ENCODE measurements around the gene DCK.
"Not testable (repeated sequence)": the region's sequence is repeated elsewhere in the genome, so short reads cannot be mapped to it uniquely, and the experiment has no call there.

DCK gene

DNA sequence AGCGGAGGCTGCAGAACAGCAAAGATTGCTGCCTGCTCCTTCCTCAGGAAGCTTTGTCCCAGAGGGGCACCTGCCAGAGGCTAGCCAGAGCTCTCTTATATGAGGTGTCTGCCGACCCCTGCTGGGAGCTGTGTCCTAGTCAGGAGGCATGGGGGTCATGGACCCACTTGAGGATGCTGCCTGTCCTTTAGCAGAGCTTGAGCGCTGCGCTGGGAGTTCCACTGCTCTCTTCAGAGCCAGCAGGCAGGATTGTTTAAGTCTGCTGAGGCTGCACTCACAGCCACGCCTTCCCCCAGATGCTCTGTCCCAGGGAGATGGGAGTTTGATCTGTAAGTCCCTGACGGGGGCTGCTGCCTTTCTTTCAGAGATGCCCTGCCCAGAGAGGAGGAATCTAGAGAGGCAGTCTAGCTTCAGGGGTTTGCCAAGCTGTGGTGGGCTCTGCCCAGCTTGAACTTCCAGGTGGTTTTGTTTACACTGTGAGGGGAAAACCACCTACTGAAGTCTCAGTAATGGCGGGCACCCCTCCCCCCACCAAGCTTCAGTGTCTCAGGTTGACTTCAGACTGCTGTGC lies 10.9 kb downstream of the DCK start:
- DNase-seq = peak; percentile 5

DNA sequence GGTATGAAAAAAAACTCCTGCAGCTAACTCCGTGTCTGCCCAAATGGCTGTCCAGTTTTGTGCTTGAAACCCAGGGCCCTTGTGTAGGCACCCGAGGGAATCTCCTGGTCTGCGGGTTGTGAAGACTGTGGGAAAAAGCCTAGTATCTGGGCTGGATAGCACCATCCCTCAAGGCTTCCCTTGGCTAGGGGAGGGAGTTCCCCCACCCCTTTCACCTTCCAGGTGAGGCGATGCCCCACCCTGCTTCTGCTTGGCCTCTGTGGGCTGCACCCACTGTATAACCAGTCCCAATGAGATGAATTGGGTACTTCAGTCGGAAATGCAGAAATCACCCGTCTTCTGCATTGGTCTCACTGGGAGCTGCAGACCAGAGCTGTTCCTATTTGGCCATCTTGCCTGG lies 11.6 kb downstream of the DCK start:
- DNase-seq = not testable (repeated sequence)

DNA sequence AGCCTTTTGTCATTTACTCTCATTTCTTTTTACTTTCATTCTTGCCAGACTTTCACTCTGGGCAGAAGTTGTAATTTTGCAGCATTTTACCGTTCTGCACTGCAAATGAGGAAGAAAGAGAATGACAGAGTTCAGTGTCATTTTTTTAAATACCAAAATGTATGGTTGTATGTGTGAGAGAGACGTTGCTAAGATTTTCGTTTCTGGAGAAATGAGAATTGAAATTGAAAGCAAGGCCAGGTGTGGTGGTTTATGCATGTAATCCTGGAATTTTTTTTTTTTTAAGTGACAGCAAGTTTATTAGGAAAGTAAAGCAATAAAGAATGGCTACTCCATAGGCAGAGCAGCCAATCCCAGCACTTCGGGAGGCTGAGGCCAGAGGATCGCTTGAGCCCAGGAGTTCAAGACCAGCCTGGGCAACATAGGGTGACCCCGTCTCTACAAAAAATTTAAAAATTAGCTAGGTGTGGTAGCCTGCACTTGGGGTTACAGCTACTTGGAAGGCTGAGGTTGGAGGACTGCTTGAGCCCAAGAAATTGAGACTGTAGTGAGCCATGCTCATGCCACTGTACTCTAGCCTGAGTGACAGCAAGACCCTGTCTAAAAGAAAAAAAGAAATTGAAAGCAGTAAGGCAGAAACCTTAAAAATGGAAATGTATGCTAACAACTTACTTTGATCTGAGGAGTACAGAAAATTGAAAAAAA lies 12.9 kb downstream of the DCK start:
- no peak for DNase-seq

DNA sequence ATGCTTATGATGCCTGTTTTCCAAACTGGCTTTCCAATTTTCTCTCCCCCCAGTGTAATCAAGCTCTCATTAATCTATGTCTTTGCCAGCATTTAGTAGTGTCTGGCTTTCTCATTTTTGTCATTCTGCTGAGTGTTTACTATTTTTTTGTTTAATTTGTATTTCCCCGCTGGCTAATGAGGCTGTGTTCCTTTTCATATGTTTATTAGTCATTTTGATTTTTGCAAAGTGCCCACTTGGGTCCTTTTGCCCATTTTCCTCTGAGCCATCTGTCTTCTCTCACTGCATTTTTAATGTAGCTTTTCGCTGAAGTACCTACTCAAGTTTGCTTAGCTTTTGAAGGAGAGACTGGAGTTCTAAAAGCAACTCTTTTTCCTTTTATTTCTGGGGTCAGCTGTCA lies 14.7 kb downstream of the DCK start:
- no peak for DNase-seq

DNA sequence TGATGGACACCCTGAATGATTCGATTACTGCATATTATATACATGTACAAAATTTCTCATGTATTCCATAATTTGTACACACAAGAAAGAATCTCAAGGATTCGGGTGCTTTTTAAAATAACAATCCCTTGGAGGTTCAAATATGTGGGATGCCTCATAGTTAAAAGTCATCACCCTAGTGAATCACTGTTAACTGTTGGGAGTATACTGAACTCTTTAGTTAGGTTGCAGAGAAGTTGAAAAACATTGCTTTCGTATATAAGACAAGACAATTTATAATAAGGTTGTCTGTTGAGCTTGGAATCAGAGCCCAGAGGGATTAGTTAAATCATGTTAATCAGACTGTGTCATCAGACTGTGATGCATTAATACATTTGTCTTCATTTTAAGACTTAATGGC lies 15.6 kb downstream of the DCK start:
- DNase-seq = no peak

DNA sequence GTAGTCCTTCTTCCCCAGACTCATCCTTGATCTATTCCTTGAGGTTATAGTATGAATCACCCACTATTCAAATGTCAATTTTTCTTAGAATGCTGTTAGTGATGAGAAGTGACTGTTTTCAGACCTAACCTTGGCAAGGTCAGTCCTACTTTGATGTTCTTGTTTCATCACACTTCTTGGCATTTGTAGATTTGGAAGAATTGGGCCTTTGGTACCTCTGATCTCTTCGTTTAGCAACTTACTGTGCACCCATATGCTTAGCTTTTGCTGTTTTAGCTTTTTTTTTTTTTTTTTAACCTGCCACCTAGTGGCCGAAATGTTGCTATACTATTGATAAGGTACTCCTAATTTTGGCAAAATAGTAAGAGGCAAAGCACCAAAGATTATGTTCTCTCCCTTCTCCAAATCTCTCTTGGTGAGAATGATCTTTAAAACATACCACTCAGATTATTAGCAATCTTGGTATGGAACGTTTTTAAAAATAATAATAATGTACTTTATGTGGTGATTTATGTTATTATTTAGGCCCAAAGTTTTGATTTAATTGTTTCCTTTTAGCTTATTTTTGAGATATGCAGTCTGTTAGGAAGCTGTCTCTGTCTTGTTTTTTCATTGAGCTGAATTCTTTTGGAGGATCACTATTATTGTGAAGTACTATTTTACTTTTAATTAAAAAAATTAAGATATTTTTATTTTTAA lies 16.6 kb downstream of the DCK start:
- DNase-seq = peak; percentile 44

DNA sequence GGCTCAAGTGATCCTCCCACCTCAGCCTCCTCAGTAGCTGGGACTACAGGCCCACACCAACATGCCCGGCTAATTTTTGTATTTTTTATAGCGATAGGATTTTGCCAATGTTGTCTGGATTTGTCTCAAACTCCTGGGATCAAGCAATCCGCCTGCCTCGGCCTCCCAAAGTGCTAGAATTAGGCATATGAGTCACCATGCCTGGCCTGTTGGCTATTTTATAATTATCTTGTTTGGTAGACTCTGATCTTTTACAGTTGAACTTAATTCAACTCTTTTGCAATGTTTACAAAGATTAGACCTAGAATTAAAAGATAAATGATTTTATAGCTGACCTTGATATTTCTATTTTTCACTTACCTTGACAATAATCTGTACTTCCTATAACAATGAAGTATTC lies 18.0 kb downstream of the DCK start:
- DNase-seq = no peak

DNA sequence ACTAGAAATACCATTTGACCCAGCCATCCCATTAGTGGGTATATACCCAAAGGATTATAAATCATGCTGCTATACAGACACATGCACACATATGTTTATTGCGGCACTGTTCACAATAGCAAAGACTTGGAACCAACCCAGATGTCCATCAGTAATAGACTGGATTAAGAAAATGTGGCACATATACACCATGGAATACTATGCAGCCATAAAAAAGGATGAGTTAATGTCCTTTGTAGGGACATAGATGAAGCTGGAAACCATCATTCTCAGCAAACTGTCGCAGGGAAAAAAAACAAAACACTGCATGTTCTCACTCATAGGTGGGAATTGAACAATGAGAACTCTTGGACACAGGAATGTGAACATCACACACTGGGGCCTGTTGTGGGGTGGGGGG lies 23.9 kb downstream of the DCK start:
- DNase-seq = not testable (repeated sequence)

DNA sequence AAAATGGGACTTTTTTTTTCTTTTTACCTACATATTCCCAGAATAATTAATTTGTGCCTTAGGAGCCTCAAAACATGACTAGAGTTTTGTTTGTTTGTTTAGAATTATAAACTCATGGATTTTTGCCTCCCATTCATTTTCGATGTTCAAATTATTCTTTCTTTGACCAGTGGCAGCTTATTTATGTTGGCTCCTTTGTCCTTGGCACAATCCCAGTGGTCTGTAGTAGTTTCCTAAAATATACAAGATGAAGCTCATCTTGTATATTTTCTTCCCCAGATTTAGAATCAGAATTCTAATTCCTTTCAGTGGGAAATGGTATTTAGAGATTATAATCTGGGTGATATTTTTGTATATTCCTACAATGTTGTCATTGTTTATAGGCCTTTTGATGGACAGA lies 27.2 kb downstream of the DCK start:
- DNase-seq = no peak

DNA sequence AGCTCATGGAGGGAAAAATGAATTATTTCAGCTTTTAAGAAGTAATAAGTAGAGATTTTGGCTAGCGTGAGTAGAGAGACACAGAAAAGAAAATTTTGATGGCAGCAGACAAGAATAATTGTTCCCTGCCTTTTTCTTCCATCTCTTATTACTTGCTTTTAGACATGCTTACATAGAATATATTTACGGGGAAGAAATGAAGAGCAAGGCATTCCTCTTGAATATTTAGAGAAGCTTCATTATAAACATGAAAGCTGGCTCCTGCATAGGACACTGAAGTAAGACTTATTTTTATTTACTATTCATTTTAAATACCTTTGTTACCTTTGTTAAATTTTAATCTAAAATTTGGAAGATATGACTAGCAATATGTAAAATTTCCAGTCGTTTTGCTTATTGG lies 32.2 kb downstream of the DCK start:
- no peak for DNase-seq

DNA sequence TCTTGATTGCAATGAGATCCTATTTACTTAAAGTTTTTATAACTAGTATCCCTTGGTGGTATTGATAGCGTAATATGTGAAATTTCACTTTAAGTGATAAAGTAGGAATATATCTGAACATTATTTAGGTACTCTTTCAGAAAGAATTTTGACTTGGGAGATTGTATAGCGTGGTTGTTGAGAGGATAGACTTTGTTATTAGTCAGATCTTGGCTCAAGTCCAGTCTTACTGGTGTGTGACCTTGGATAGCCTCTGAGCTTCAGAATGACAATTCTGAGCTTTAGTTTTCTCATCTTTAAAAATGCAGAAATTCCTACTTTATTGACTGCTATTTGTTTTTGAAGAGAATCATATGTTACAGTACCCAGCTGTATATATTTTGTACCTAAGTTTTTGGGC lies 32.6 kb downstream of the DCK start:
- no peak for DNase-seq

DNA sequence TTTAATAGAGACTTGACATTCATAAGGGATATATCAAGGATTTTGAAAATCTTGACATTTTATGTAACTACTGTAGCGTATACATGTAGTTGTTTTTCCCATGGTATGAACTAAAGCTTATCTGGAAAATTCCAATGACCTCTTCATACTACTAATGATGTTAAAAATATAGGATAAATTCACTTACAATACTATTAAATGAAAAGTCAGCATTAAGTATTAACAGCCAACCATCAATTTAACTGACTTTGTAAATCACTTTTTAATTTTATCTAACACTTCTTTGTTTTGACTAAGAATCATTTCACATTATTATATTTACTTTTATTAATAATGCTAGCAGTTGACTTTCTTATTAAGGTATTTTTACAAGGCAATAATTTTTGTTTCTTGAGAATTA lies 34.2 kb downstream of the DCK start:
- DNase-seq = no peak

DNA sequence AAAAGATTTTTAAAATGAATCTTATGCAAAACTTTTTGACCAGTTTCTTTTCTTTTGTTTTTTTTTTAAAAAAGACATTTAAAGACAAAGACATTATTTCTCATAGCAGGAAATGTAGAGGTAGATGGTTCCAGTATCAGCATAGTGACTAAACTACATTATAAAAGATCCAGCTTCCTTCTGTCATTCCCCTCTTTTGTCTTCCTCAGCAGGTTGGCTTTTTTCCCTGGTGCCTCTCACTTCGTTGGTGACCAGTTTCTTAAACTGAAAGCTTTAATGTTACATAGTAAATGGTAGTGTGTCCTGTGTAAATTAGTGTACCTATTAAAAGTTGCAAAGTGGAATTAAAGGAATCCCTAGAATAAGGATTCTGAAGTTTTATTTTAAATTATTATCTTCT lies 36.1 kb downstream of the DCK start:
- DNase-seq = no peak

DNA sequence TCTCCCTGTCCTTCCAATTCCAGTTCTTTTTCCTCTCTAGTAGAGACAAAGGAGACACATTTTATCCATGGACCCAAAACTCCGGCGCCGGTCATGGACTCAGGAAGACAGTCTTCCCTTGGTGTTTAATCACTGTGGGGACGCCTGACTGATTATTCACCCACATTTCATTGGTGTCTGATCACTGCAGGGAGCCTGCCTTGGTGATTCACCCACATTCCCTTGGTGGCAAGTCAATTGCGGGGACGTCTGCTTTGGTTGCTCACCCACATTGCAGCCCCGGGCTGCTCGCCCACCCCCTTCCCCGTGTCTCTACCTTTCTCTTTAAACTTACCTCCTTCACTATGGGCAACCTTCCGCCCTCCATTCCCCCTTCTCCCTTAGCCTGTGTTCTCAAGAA lies 38.7 kb downstream of the DCK start:
- not testable (repeated sequence) for DNase-seq

DNA sequence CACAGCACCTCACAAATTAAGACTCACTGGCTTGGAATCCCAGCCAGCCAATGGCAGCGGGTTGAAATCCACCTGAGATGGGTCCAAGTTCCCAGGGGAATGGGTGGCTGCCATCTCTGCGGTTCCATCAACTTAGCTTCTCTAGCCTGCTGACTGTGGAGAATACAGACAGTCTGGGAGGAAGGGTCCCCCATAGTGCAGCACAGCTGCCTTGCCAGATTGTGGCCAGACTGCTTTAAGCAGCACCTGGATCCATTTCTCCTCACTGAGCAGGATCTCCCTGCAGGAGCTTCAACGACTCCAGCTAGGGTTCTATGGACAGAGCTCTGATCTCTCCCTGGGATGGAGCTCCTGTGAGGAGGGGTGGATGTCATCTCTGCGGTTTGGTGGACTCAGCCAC lies 51.8 kb downstream of the DCK start:
- no peak for DNase-seq

DNA sequence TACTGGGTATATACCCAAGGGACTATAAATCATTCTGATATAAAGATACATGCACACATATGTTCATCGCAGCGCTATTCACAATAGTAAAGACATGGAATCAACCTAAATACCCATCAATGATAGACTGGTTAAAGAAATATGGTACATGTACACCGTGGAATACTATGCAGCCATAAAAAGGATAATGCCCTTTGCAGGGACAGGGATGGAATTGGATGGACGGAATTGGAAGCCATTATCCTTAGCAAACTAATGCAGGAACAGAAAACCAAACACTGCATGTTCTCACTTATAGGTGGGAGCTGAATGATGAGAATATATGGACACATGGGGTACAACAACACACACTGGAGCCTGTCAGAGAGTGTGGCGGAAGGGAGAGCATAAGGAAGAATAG lies 55.9 kb downstream of the DCK start:
- no peak for DNase-seq

DNA sequence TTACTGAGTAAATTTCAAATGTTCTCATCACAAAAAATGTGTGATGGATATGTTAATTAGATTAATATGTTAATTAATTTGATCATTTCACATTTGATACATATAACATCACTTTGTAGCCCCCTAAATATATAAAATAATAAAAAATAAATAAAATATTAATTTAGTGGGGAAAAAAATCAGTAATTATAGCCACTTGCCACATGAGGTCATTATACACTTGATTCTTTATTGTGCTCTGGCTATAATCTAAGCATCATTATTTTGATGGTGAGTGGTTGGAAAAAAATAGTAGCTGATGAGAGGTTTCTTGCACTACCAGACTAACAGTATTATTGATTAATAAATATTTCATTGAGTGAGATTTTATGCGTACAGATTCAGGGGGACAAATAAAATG lies 57.4 kb downstream of the DCK start:
- DNase-seq = no peak

DNA sequence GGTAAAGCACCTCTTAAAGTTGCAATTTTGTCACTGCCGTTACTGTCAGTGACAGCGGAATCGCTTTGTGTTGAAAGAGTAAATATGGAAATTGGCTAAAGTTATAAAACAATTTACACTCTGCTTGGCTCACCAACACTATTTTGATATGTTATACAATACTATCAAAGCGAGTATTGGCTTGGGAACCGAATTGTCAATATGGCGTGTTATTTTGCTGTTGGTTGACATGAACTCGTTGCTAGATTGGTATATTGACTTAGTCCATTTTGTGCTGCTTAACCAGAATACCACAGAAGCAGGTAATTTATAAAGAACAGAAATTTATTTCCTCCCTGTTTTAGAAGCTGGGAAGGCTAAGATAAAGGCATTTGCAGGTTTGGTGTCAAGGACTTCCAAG lies 58.6 kb downstream of the DCK start:
- no peak for DNase-seq

DNA sequence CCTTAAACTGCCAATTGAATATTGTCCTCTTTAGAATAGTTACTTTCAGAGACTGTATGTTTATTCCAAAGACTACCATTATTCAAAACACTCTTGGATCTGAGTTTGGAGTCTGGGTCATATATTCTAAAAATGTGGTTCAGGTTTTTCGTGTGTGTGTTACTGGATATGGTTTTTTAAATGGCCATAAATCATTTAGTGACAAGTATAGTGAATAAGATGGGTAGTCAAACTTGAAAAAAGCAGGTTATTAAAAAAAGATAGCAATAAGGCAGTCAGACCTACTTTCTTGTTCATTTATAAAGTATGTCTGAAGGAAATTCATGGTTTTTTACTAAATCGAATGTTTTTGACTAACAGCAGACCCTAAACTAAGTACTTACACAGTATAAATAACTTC lies 59.3 kb downstream of the DCK start:
- DNase-seq = no peak

DNA sequence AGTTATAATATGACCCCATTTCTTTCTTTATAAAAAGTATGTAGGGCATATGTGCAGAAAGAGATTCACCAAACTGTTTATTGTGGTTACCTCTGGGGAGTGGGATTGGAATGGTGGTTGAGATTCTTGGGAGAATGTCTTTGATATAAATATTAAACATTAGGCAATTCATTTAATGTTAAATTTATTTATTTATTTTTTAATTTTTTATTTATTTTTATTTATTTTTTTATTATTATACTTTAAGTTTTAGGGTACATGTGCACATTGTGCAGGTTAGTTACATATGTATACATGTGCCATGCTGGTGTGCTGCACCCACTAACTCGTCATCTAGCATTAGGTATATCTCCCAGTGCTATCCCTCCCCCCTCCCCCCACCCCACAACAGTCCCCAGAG lies 60.2 kb downstream of the DCK start:
- not testable (repeated sequence) for DNase-seq

DNA sequence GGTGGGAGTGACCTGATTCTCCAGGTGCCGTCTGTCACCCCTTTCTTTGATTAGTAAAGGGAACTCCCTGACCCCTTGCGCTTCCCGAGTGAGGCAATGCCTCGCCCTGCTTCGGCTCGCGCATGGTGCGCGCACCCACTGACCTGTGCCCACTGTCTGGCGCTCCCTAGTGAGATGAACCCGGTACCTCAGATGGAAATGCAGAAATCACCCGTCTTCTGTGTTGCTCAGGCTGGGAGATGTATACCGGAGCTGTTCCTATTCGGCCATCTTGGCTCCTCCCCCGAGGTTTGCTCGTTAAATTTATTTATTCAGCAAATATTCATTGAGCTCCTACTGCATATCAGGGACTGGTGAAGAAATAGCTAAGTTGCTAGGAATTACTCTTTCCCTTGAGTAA lies 66.1 kb downstream of the DCK start:
- DNase-seq = peak; percentile 65

DNA sequence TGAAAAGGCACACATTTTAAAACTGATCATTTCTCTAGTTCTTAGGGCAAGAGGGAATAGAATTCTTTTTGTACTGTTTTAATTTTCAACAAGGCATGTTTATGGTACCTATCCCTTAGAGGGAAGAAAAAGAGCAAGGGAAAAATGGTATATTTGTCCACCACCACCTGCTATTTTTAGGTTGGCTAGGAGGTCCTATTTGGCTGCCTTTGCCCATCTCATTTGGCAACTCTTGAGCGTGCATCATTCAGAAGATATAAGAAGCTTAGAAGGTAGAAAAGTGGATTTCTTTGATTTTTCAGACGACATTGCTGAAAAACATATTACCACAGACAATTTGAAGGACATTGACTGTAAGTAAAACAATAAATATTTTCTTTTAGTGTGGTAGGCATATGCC lies 69.0 kb downstream of the DCK start:
- DNase-seq = no peak

DNA sequence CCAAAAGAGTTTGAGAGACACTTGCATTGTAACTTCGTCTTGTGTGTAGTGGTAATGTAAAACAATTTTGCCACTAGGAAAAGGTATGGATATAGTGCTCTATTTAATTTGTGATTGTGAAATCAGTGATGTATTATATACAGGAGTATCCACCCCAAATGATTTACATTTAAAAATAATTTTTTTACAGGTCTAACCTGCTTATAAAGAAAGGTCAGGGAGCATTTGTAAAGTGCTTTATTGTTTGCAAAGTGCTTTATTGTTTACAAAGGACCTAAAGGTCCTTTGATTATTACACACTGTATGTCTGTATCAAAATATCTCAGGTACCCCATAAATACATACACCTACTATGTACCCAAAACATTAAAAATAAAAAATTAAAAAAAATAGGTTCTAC lies 70.3 kb downstream of the DCK start:
- no peak for DNase-seq

DNA sequence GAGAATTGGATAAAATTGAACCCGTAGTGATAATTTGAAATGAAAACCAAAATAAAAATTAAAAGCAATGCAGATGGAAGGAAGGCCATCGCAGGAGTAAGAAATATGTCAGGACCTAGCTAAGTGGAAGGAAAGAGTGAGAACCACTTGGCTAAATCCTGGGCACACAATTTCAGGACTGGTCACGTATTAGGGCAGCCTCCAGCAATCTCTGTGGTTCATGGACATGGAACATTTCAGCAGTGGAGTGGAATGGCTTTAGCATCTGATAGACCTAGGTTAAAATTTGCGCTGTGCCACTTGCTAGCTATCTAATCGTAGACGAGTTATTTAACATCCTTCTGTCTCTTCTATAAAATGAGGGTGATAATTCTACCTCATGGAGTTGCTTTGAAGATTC lies 71.1 kb downstream of the DCK start:
- no peak for DNase-seq

Measured in NCI-H146 (cell line).